DND-41 (cell line): ENCODE data around the gene POU3F4.

Source experiments
- ATAC-seq: fragments of 200-7000 bp; cut with Tn5 transposase; 3 replicates; pipeline ENCODE4 v1.9.1; 2021; ENCODE audit warnings: low read depth; ENCODE audit not compliant: insufficient read depth
- DNase-seq: peaks from one replicate; pipeline ENCODE4 v3.0.0-alpha.2; 2020
- H2AFZ ChIP-seq: 2 replicates; pipeline ENCODE4 v1.6.0; 2012; ENCODE audit warnings: low read depth, low read length
- H3K27ac ChIP-seq: 2 replicates; pipeline ENCODE4 v1.5.1; 2012; ENCODE audit warnings: low read length, inconsistent platforms
- H3K27me3 ChIP-seq: fragments of 200-600 bp; sonication (generic); 2 replicates; pipeline ENCODE4 v1.6.0; 2012; ENCODE audit warnings: low read length, mild to moderate bottlenecking, inconsistent platforms; ENCODE audit not compliant: insufficient read depth, poor library complexity
- H3K36me3 ChIP-seq: 2 replicates; pipeline ENCODE4 v1.5.1; 2012; ENCODE audit warnings: low read length, inconsistent platforms; ENCODE audit not compliant: insufficient read depth
- H3K4me1 ChIP-seq: 2 replicates; pipeline ENCODE4 v1.5.1; 2012; ENCODE audit warnings: mild to moderate bottlenecking, low read length; ENCODE audit not compliant: insufficient read depth
- H3K4me2 ChIP-seq: 2 replicates; pipeline ENCODE4 v1.6.0; 2012; ENCODE audit warnings: mild to moderate bottlenecking, moderate library complexity, low read length, inconsistent platforms; ENCODE audit not compliant: insufficient read depth
- H3K4me3 ChIP-seq, 2 experiments: fragments of 200-600 bp in 1 of 2; shearing (Covaris generic) in 1 of 2; 2 replicates each; pipeline ENCODE4 v1.5.1; 2012 to 2016; ENCODE audit warnings: inconsistent platforms in 2 of 2, low read length in 2 of 2, mild to moderate bottlenecking in 2 of 2, low read depth in 1 of 2, moderate library complexity in 1 of 2
- H3K79me2 ChIP-seq: 2 replicates; pipeline ENCODE4 v1.6.0; 2012; ENCODE audit warnings: low read length, inconsistent platforms; ENCODE audit not compliant: insufficient read depth
- H3K9ac ChIP-seq: 2 replicates; pipeline ENCODE4 v1.6.0; 2012; ENCODE audit warnings: low read depth, mild to moderate bottlenecking, inconsistent platforms, low read length, moderate library complexity
- H3K9me3 ChIP-seq: 2 replicates; pipeline ENCODE4 v1.5.1; 2012; ENCODE audit warnings: low read length, moderate library complexity, mild to moderate bottlenecking, inconsistent platforms; ENCODE audit not compliant: insufficient read depth, severe bottlenecking
- H4K20me1 ChIP-seq: 2 replicates; pipeline ENCODE4 v1.6.0; 2012; ENCODE audit warnings: low read length; ENCODE audit not compliant: insufficient read depth
- CTCF ChIP-seq: IDR thresholded peaks from 2 replicates; pipeline ENCODE4 v1.5.1; 2012; ENCODE audit warnings: borderline replicate concordance, low read length, moderate library complexity, mild to moderate bottlenecking; ENCODE audit not compliant: poor library complexity, severe bottlenecking; ENCODE audit errors: extremely low read depth
- EZH2 ChIP-seq: IDR thresholded peaks from 3 replicates; pipeline ENCODE4 v1.6.1; 2012; ENCODE audit warnings: borderline replicate concordance, low read depth, mild to moderate bottlenecking, moderate library complexity, low read length, inconsistent platforms; ENCODE audit not compliant: severe bottlenecking

POU3F4 gene

GRCh38 chrX:83508006-83508405, at the start of gene POU3F4:
Gene POU3F4 (plus strand): TSS chrX:83508290. CDS start chrX:83508325, 35 bp downstream.
- Histone ChIP-seq H3K79me2 (no peaks in the 10 kb centered on the region), H4K20me1 (no peaks in the 10 kb centered on the region), H2AFZ (no peak within 1 kb of the TSS), H3K4me1 (no peaks in the 10 kb centered on the region), H3K9me3 (no peaks in the 10 kb centered on the region), H3K36me3 (no peaks in the 10 kb centered on the region), H3K9ac (no peak within 1 kb of the TSS), H3K27ac (no peak within 1 kb of the TSS), H3K27me3 (no peaks in the 10 kb centered on the region), H3K4me2 (no peak within 1 kb of the TSS), H3K4me3 (no peak within 1 kb of the TSS)
- ATAC-seq (no peak), DNase-seq (no peak)
- no peak for TF ChIP-seq CTCF
- TF ChIP-seq EZH2 = no peak

- Histone ChIP-seq H3K4me1 (no peaks in the 10 kb centered on the region), H3K36me3 (no peaks in the 10 kb centered on the region), H3K9ac (no peak overlapping the region), H3K27me3 (no peaks in the 10 kb centered on the region), H3K4me3 (no peak overlapping the region), H4K20me1 (no peaks in the 10 kb centered on the region), H3K4me2 (no peak overlapping the region), H3K79me2 (no peaks in the 10 kb centered on the region), H3K27ac (no peak overlapping the region), H2AFZ (no peak overlapping the region), H3K9me3 (no peaks in the 10 kb centered on the region)
- peak; percentile 6 for DNase-seq
- ATAC-seq = no peak
- TF ChIP-seq EZH2 (no peak), CTCF (peak; percentile 50)
Observed at GRCh38 chrX:83469551-83469950, 38.5 kb upstream of the POU3F4 start.

- Histone ChIP-seq H3K4me2 (no peak overlapping the region), H3K9ac (no peak overlapping the region), H2AFZ (no peak overlapping the region), H3K79me2 (no peaks in the 10 kb centered on the region), H3K27ac (no peak overlapping the region), H3K27me3 (no peaks in the 10 kb centered on the region), H3K4me3 (no peak overlapping the region), H3K4me1 (no peaks in the 10 kb centered on the region), H4K20me1 (no peaks in the 10 kb centered on the region), H3K36me3 (no peaks in the 10 kb centered on the region), H3K9me3 (no peaks in the 10 kb centered on the region)
- DNase-seq (no peak), ATAC-seq (no peak)
- TF ChIP-seq EZH2 = no peak
- TF ChIP-seq CTCF = no peak
Observed at GRCh38 chrX:83495898-83496297, 12.2 kb upstream of the POU3F4 start.

GRCh38 chrX:83501003-83501402, 7.1 kb upstream of the POU3F4 start:
- TF ChIP-seq CTCF = no peak
- no peak for TF ChIP-seq EZH2

More at GRCh38 chrX:83501003-83501402, 7.1 kb upstream of the POU3F4 start:
- H3K9ac ChIP-seq = no peak overlapping the region
- H3K4me2 ChIP-seq = no peak overlapping the region
- H3K27me3 ChIP-seq = no peaks in the 10 kb centered on the region
- no peaks in the 10 kb centered on the region for H3K4me1 ChIP-seq
- H3K27ac ChIP-seq = no peak overlapping the region
- no peak overlapping the region for H2AFZ ChIP-seq
- ATAC-seq = no peak
- no peaks in the 10 kb centered on the region for H4K20me1 ChIP-seq
- H3K79me2 ChIP-seq = no peaks in the 10 kb centered on the region
- H3K4me3 ChIP-seq = no peak overlapping the region
- DNase-seq = no peak
- no peaks in the 10 kb centered on the region for H3K36me3 ChIP-seq
- no peaks in the 10 kb centered on the region for H3K9me3 ChIP-seq
